PC-9 (cell line): ENCODE measurements around the gene RASGRP2. TPM values are rescaled to one million over a fixed set of nuclear protein-coding genes. Genes with fewer than 3 reads are reported as not detected.

ENCODE experiments used
- BruUV-seq: library from RNA; stranded (reverse); fragments of 400-500 nt; replicated peaks from 2 replicates; lab custom pipeline; 2021; lab: Mats Ljungman, UMichigan
- CTCF ChIA-PET: fragments of 300-600 bp; sonication (Branson Sonifier 250); formaldehyde crosslinking; loops from one replicate; lab custom pipeline; 2022; ENCODE audit warnings: antibody characterized with exemption; lab: Charles Lee
- POLR2A ChIA-PET: fragments of 300-600 bp; sonication (Branson Sonifier 250); formaldehyde crosslinking; loops from one replicate; lab custom pipeline; 2022; ENCODE audit warnings: antibody characterized with exemption; ENCODE audit not compliant: unreplicated experiment; lab: Charles Lee
- DNase-seq, 2 experiments: peaks; one replicate each; pipeline versions ENCODE4 v3.0.0 to v3.0.0-alpha.2; 2015 to 2022; ENCODE audit warnings: mixed read lengths in 1 of 2
- H2AFZ ChIP-seq: fragments of 200-600 bp; sonication (generic); 2 replicates; pipeline ENCODE4 v1.8.1; 2017; ENCODE audit warnings: antibody characterized with exemption
- H3F3A ChIP-seq: fragments of 200-600 bp; sonication (generic); 2 replicates; pipeline ENCODE4 v1.8.1; 2017; ENCODE audit warnings: antibody characterized with exemption, mild to moderate bottlenecking, low read depth; ENCODE audit not compliant: insufficient read depth
- H3K27ac ChIP-seq: fragments of 200-600 bp; sonication (generic); 2 replicates; pipeline ENCODE4 v1.6.1; 2016; ENCODE audit warnings: mixed run types
- H3K27me3 ChIP-seq: fragments of 200-600 bp; sonication (generic); 2 replicates; pipeline ENCODE4 v1.6.1; 2016; ENCODE audit warnings: low read depth, mixed run types; ENCODE audit not compliant: insufficient read depth
- H3K36me3 ChIP-seq: fragments of 200-600 bp; sonication (generic); 2 replicates; pipeline ENCODE4 v1.6.1; 2016; ENCODE audit warnings: low read depth, mixed run types
- H3K4me1 ChIP-seq: fragments of 200-600 bp; sonication (generic); replicated peaks from 2 replicates; pipeline ENCODE4 v1.6.1; 2016; ENCODE audit warnings: mixed run types; ENCODE audit not compliant: insufficient read depth
- H3K4me2 ChIP-seq: fragments of 200-600 bp; sonication (generic); 2 replicates; pipeline ENCODE4 v1.6.1; 2017; ENCODE audit warnings: mixed run types
- H3K4me3 ChIP-seq: fragments of 200-600 bp; sonication (generic); 2 replicates; pipeline ENCODE4 v1.6.1; 2016; ENCODE audit warnings: mixed run types
- H3K79me2 ChIP-seq: fragments of 200-600 bp; sonication (generic); 2 replicates; pipeline ENCODE4 v1.6.1; 2017; ENCODE audit warnings: low read depth, mixed run types
- H3K9me2 ChIP-seq: fragments of 200-600 bp; sonication (generic); 2 replicates; pipeline ENCODE4 v1.8.1; 2017; ENCODE audit warnings: mild to moderate bottlenecking; ENCODE audit not compliant: insufficient read depth
- H3K9me3 ChIP-seq: fragments of 200-600 bp; sonication (generic); 2 replicates; pipeline ENCODE4 v1.8.1; 2016; ENCODE audit warnings: low read depth; ENCODE audit not compliant: insufficient read depth
- H4K20me1 ChIP-seq: fragments of 200-600 bp; sonication (generic); 2 replicates; pipeline ENCODE4 v1.8.1; 2017; ENCODE audit not compliant: insufficient read depth
- CTCF ChIP-seq: fragments of 200-600 bp; sonication (generic); conservative IDR thresholded peaks from 2 replicates; pipeline ENCODE4 v1.6.1; 2017; ENCODE audit warnings: mixed run types, antibody characterized with exemption, mild to moderate bottlenecking, moderate library complexity
- EZH2 ChIP-seq: fragments of 200-600 bp; sonication (generic); IDR thresholded peaks from 2 replicates; pipeline ENCODE4 v1.8.0; 2017; ENCODE audit warnings: antibody characterized with exemption, low read depth
- intact Hi-C: fragments of 100-400 bp; cut with micrococcal nuclease; formaldehyde crosslinking; loops from one replicate; pipeline ENCODE4 v1.10.0; 2022; ENCODE audit not compliant: unreplicated experiment
- total RNA-seq: library from RNA; stranded (reverse); gene quantifications from 2 replicates; pipeline ENCODE4 v1.2.3, GENCODE V29; 2021

Gene RASGRP2
- total RNA-seq, 1 experiment from 2014 or later = 1.0 TPM

- Histone ChIP-seq H3K27ac (no peak overlapping the region), H4K20me1 (0 out of 2 replicates have a peak, but pooled peaks cover 5% of the 10 kb centered on the region), H3K4me2 (no peak overlapping the region), H3K36me3 (no peaks in the 10 kb centered on the region), H3F3A (peaks cover 12% of the 10 kb centered on the region; the same call in 1 of the 2 replicates), H3K79me2 (no peaks in the 10 kb centered on the region), H2AFZ (no peak overlapping the region), H3K9me2 (no peaks in the 10 kb centered on the region), H3K4me1 (peaks cover 7% of the 10 kb centered on the region), H3K4me3 (no peak overlapping the region), H3K9me3 (no peaks in the 10 kb centered on the region), H3K27me3 (peaks cover 56% of the 10 kb centered on the region)
- BruUV-seq = no TSS peak
- ChIA-PET POLR2A (no interaction called here), CTCF (no interaction called here)
- DNase-seq = no peak
- intact Hi-C loops = no loop called here
- TF ChIP-seq EZH2 (no peak), CTCF (no peak)
Measured at GRCh38 chr11:64713781-64714363, 30.1 kb downstream of the RASGRP2 start.

GRCh38 chr11:64713016-64713707, 30.8 kb downstream of the RASGRP2 start:
- Histone ChIP-seq H3K27me3 (peaks cover 50% of the 10 kb centered on the region), H3K9me3 (no peaks in the 10 kb centered on the region), H2AFZ (no peak overlapping the region), H3K36me3 (no peaks in the 10 kb centered on the region), H3F3A (peaks cover 12% of the 10 kb centered on the region; the same call in 1 of the 2 replicates), H3K79me2 (no peaks in the 10 kb centered on the region), H3K4me2 (no peak overlapping the region), H3K4me1 (peaks cover 7% of the 10 kb centered on the region), H4K20me1 (0 out of 2 replicates have a peak, but pooled peaks cover 5% of the 10 kb centered on the region), H3K27ac (no peak overlapping the region), H3K4me3 (no peak overlapping the region), H3K9me2 (no peaks in the 10 kb centered on the region)
- DNase-seq = peak in 1 of 2 experiments; percentile 26
- intact Hi-C loops = no loop called here
- TF ChIP-seq CTCF = no peak
- TF ChIP-seq EZH2 = no peak
- BruUV-seq = no TSS peak
- ChIA-PET CTCF (no interaction called here), POLR2A (no interaction called here)

GRCh38 chr11:64712430-64713015, 31.4 kb downstream of the RASGRP2 start:
- no peak overlapping the region for H2AFZ ChIP-seq
- no peaks in the 10 kb centered on the region for H3K79me2 ChIP-seq
- H3K4me1 ChIP-seq = peaks cover 7% of the 10 kb centered on the region
- 0 out of 2 replicates have a peak, but pooled peaks cover 5% of the 10 kb centered on the region for H4K20me1 ChIP-seq
- no peak for TF ChIP-seq CTCF
- TF ChIP-seq EZH2 = no peak
- no peak overlapping the region for H3K4me2 ChIP-seq
- no peaks in the 10 kb centered on the region for H3K9me2 ChIP-seq
- H3K27ac ChIP-seq = no peak overlapping the region
- no TSS peak for BruUV-seq
- no peaks in the 10 kb centered on the region for H3K36me3 ChIP-seq
- peaks cover 44% of the 10 kb centered on the region for H3K27me3 ChIP-seq
- POLR2A ChIA-PET = no interaction called here
- no peak overlapping the region for H3K4me3 ChIP-seq
- no peaks in the 10 kb centered on the region for H3K9me3 ChIP-seq
- DNase-seq = no peak
- peaks cover 12% of the 10 kb centered on the region; the same call in 1 of the 2 replicates for H3F3A ChIP-seq
- CTCF ChIA-PET = no interaction called here
- intact Hi-C loops = no loop called here
